Activated CD4-positive, CD25-positive, alpha-beta regulatory T cell treated with anti-CD3 and anti-CD28 coated beads, Interleukin-2, amount 50 U/mL, for 72 hours (primary cell): ENCODE measurements around the gene LRRN2.
"Not testable (repeated sequence)": the region's sequence is repeated elsewhere in the genome, so short reads cannot be mapped to it uniquely, and the experiment has no call there.

Experiments
- DNase-seq: peaks from one replicate; pipeline ENCODE4 v3.0.0; 2021

Gene LRRN2

GRCh38 chr1:204685236-204686006 is at the start of gene LRRN2:
Gene LRRN2, minus strand, starts transcription at chr1:204685738. Its CDS starts 65,746 bp downstream, at chr1:204619992.
- DNase-seq, result no peak

- no peak for DNase-seq
Observed at GRCh38 chr1:204735042-204735441, 49.5 kb upstream of the LRRN2 start.

DNA sequence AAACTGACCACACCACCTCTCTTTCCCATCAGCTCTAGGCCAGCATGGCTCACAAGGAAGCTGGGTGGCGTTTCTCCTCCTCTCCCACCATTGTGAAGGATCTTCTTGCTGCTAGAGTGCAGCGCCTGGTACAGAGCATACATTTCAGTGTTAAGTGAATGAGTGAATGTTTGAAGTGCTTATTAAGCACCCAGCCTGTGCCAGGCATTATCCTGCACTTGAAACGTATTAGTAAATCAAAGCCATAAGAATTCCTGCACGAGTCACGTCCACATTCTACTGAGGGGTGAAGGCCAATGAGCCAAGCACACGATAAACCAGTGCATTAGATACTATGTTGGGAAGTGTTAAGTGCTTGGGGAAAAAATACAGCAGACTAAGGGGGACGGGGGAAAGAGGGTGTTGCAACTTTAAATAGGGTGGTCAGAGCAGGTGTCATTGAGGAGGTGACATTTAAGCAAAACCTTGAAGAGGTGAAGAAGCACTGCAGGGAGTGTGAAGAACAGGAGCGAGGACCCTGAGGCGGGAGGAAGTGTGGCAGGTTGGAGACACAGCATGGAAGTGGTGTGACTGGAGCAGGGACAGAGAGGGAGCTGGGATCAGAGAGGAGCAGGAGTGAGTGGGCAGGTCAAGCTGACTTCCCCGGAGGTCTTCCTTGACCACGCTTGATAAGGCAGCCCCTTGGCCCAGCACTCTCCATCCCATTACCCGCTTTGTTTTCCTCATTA is 48.5 kb upstream of the LRRN2 start:
- DNase-seq, result no peak

DNA sequence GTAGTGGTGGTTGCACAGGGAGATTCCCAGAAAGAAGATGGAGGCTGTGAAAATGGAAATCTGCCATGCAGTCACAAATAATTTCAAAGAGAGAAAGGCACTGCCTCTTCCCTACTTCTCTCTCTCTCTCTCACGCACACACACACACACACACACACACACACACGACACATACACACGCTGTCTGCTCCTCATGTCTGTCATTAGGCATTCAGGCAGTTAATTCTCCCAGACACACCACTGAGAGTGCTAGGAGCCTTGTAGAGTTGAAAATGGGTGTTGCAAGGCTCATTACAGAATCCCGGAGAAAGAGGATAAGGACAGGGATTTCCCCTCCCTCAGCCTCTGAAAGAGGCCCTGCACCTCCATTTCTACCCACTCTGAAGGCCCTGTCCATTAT is 47.8 kb upstream of the LRRN2 start:
- DNase-seq, result no peak

DNA sequence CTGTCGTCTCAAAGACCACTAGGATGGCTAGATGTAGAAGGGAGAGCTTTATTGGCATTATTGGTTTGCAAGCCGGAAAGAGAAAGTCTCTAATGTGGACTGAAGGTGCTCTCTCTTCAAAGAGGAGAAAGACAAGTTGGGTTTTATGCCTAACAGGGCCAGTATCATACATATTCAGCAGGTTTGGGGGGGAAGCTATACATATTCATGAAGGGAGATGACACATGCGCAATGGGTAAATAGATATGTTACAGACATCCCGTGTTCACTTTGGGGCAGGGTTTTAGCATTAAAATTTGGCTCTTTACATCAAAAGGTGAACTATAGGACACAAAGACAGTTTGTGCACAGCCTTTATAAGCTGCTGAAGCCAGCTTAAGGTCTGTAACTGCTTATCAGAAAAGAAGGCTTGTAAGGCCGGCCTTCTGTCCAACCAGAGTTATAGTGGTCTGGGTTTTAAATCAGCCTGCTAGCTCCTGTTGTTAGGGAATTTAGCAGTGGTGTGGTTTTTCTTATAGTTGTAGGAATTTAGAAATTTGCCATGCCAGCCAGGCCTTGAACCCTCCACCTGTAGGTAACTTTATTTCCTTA is 46.5 kb upstream of the LRRN2 start:
- no peak for DNase-seq

DNA sequence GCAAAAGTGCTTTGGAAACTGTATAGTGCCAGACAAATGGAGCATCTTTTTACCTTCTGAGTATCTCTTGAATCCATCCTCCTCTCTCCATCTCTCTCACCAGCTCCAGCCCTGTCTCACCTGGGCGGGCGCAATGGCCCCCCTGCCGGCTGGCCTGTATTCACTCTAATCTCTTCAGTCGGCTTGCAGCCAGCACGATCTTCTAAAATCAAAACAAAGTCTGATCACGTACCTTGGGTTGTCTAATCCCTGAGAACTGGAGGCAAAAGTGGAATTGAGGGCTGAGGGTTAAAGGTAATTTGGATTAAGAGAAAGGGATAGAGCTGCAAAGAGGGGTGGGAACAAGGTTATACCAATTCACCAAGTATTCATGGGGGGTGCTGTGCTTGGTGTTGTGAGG is 46.0 kb upstream of the LRRN2 start:
- no peak for DNase-seq

DNA sequence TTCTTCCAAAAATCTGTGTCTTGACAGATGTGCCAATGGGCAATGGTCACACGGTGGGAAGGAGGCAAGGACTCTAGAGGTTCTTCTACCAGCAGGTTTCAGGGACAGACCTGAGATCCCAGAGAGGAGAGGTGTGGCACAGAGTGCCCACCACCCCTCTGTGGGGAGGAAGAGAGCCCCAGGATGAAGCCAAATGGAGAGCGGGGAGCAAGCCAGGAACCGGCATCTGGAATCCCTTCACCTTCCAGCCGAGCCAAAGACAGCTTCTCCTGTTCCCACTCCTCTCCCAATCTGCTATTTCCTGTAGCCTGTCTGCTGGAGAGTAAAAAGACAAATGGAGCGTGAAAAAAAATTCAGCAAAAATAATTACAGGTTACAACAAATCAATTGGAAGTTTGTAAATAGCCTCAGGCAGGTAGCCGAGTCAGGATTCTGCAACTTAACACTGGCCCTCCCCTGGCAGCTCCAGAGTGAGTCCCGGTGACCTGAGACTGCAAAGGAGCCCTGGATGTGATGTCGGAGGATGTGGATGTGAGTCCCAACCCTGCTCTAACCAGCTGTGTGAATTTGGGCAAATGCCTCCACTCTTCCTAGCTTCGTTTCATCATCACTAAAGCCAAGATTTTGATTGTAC is 45.4 kb upstream of the LRRN2 start:
- no peak for DNase-seq

DNA sequence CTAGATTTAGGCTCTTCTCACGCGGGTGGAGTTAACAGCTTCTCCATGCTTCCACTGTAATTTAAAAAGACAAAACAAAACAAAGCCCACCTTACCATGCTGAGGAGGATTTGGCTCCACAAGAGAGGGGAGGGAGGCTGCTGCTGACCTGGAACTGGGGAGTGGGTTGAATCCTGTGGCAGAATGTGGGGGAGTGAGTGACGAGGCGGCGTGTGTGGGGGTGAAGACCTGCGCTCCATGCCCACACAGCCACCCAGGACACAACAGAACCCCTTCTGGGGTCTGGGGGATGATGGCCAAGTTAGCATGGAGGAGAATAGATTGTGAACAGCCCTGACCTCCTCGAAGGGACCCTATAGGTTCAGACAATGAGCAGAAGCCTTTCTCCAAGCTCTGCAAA is 44.0 kb upstream of the LRRN2 start:
- DNase-seq, result no peak

DNA sequence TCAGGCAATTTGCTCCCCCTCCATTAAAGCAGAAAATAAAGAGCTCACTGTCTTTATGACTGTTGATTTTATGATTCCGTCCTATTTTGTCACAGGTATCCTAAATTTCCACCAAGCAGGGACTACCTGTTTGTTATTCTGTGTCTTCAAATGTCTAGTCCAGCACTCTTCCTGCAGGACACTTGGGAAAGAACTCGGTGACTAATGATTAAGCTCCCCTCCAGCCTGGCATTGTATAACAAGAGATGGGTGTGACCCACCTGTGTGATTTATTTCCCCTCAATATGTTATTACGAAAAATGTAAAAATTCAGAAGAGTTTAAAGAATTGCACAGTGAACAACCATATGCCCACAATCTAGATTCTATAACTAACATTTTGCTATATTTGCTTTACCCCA is 42.9 kb upstream of the LRRN2 start:
- no peak for DNase-seq

DNA sequence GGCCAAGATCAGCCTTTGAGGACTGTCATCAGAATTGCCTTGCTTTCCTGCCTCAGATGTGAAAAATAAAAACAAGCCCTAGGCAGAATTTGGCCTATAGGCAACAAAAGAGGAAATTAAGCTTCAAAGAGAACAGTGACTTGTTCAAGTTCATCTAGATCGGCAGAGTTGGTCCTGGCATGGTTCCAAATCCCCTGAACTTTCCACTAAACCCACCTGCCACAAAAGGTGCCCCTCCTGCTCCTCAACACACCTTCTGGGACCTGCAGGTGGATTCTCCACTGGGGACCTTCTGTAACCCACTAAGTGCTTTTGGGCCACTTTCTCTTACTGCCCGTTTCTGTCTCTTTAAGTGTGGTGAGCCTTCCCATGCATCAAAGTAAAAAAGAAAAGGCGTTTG is 42.5 kb upstream of the LRRN2 start:
- DNase-seq, result no peak

DNA sequence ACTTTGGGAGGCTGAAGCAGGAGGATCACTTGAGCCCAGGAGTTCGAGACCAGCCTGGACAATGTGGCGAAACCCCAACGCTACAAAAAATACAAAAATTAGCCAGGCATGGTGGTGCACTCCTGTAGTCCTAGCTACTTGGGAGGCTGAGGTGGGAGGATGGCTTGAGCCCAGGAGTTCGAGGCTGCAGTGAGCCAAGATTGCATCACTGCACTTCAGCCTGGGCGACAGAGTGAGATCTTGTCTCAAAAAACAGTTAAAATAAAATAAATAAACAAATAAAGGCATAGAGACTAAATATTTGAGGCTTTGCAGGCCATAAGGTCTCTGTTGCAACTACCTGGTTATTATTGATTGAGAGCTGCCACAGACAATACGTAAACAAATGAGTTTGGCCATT is 41.9 kb upstream of the LRRN2 start:
- DNase-seq, result not testable (repeated sequence)

- no peak for DNase-seq
Observed at GRCh38 chr1:204726478-204726877, 40.9 kb upstream of the LRRN2 start.

GRCh38 chr1:204725821-204726448 is 40.4 kb upstream of the LRRN2 start:
- no peak for DNase-seq

- DNase-seq, result no peak
Observed at GRCh38 chr1:204723131-204723787, 37.7 kb upstream of the LRRN2 start.

DNA sequence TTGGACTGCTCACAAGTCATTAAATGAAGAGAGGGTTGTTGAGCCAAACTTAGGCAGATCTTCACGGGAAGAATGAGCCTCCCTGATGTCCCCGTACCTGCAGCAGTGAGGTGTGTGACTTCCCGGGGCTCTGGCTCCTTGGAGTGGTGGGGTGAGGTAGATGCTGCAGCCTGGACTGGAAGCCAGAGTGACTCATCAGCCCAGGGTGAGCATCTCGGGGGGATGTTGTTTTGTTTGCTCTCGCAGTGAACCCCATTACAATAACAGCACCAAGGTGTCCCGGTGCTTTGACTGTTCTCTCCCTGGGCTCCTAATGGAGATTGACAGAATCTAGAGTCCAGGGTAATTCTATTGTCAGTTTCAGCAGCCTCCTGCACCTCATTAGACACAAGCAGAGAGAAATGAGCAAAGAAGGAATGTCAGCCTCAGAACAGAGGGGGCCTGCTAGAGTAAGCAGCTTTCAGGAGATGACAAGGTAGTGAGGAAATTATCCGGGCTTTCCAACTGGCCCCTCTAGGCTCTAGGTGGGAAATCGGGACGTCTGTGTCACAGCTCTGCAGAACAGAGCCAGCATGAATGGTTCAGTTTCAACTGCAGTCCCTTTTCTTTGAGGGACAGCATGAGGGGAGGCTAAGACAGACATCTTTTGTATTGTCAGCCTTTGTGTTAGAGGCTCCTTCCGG is 36.0 kb upstream of the LRRN2 start:
- DNase-seq, result no peak

- DNase-seq, result no peak
Observed at GRCh38 chr1:204716660-204717059, 31.1 kb upstream of the LRRN2 start.

DNA sequence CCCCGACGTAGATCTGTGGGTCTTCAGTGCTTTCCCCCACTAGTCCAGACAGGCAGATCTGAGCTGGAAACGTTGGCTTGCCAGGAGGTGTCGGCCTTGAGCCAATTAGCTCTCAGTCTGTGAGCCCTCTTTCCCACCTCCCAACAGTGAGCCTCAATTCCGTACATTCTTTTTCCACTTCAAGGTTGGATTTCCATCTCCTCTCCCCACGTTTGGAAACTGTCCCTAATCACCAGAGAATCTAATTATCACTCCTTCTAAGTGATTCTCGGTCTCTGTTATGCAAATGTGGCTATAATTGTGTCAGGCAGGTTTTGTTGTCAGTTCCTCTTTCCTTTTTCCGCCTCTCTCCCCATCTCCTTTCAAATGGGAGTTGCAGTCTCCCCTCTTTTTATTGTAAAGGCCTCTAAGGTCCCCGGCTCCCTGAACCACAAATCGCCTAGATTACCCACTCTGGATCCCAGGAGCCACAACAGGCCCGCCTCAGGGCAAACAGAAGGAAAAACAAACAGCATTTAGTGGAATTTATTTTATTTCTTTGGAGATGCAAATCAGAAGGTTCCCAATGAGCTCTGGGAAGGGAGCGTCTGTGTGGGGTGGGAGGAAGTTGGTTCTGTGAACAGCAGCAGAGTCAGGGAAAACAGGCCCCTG is 29.4 kb upstream of the LRRN2 start:
- DNase-seq, result no peak

DNA sequence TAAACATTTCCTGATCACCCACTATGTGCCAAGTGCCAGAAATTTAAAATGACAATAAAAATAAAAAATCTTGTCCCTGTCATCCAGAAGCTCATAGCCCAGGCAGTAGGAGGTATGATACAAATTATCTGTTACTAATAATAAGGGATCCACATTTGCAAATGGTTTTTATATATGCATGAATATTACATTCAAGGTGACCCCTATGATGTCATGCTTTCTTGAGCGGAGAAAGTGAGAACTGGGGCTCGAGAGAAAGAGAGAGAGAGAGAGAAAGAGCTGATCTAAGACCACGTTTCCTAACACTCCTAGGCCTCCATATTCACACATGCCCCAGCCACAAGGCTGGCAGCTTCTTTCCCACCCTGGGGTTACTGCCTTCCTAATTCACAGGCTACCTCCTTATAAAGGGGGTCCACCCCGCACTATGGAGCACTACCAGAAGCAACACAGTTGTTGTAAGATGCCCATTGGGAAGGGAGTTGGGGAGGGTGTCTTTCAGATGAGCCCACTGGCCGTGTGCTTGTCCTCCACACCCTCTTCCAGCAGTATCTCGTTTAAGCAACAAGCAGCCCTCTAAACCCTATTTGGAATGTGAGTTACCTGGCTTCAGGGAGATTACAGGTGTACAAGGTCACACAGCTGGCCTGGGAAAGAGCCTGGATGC is 28.8 kb upstream of the LRRN2 start:
- no peak for DNase-seq

DNA sequence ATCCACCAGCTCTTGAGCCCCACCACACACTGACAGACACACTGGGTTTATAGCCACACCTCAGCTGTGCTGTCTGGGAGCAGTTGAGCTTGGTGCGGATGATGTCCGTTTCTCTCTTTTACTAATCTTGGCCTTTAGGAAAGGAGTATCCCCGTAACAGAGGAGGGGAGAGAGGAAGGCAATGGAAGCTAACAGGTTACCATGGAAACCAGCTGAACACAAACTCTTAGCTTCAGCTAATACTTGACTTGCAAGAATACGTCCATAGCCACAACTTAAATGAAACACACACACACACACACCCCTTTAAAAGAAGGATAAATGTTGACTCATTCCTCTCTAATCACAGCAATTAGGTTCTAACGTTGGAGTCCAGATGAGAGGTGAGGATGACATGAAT is 28.0 kb upstream of the LRRN2 start:
- DNase-seq, result no peak

GRCh38 chr1:204712708-204713430 is 27.3 kb upstream of the LRRN2 start:
- DNase-seq, result no peak
